B cell (primary cell): Measurements from ENCODE around the gene UROS.

ENCODE experiments used
- EZH2 ChIP-seq: IDR thresholded peaks from 2 replicates; pipeline ENCODE4 v1.6.1; 2012; ENCODE audit warnings: borderline replicate concordance, low read depth, mild to moderate bottlenecking, moderate library complexity, low read length; ENCODE audit not compliant: insufficient read depth, poor library complexity, severe bottlenecking
- TF ChIP-seq, protein P1 (sequence below): fragments of 200-600 bp; IDR thresholded peaks from one replicate; pipeline ENCODE4 v1.8.0; 2022; ENCODE audit warnings: antibody characterized with exemption, mild to moderate bottlenecking

GRCh38 chr10:125820701-125821100, 2.4 kb downstream of the UROS start:
- TF ChIP-seq, protein P1, sequence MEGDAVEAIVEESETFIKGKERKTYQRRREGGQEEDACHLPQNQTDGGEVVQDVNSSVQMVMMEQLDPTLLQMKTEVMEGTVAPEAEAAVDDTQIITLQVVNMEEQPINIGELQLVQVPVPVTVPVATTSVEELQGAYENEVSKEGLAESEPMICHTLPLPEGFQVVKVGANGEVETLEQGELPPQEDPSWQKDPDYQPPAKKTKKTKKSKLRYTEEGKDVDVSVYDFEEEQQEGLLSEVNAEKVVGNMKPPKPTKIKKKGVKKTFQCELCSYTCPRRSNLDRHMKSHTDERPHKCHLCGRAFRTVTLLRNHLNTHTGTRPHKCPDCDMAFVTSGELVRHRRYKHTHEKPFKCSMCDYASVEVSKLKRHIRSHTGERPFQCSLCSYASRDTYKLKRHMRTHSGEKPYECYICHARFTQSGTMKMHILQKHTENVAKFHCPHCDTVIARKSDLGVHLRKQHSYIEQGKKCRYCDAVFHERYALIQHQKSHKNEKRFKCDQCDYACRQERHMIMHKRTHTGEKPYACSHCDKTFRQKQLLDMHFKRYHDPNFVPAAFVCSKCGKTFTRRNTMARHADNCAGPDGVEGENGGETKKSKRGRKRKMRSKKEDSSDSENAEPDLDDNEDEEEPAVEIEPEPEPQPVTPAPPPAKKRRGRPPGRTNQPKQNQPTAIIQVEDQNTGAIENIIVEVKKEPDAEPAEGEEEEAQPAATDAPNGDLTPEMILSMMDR = no peak
- TF ChIP-seq EZH2 = no peak
